Measurements from ENCODE around the gene TLE1. TPM values are rescaled to one million over a fixed set of nuclear protein-coding genes. Genes with fewer than 3 reads are reported as not detected.

TLE1 gene
- total RNA-seq, 1 donor from 2014 or later, result 32.2 TPM

DNA sequence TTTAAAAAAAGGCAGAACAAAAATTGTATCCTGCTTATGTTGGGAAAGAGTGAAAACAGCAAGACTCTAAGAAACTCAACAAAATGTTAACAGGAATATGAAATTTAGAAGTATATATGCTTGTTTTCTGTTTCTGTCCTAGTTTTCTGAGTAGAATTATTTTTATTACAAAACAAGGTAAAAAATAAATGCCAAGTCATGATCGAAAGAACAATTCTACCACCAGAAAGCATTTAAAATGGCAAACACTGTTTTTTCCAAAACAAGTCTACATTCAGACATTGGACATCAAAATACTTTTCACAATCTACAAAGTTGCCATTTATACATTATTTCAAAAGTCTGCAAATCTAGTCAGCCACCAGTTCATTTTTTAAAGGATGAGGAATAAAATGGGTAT is 102.6 kb downstream of the TLE1 start:
- DNase-seq (ENCODE audit: low spot score in 2 of 2) (no peak), FAIRE-seq (no peak)

DNA sequence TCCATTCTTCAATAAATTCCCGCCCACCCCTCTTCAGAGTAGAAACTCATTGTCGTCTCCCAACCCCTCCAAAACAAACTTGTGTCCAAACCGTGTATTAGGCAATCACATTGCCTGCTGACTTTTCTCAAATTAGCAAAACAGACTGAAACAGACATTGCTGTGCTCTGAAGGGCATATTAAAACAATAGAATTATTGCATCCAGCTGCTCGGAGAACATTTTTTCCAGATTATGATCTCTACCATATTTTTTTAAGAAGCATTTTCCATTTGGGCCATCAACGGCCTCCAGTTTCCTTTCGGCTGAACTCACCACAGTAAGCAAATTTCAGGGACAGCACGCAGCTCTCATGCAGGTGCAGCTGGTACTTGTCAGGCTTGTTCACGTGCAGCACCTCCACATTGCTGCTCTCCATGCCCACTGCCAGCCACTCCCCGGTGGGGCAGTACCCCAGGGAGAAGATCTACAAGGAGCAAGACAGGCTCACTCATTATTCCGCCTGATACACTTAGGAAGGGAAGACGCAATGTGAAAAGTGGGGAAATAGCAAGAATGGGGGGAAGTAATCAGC is 104.1 kb downstream of the TLE1 start:
- FAIRE-seq (no peak), DNase-seq (ENCODE audit: low spot score in 2 of 2) (no peak)

DNA sequence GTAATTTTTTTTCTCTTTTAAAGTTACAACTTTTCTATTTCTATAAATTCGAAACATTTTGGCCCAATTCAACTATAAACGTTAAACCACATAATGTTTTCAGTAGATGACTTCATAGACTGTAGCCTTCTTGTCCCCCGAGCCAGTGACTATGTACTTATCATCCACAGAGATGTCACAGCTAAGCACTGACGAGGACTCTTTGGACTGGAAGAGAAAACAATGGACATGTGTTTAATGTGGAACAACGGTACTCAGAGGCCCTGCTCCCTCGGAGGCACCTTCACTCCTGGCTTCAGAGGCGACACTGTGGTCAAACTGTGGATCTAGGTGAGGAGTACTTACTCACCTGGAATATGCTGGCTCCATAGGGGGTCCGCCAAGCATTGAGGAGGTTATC is 105.2 kb downstream of the TLE1 start:
- FAIRE-seq, result no peak
- DNase-seq (ENCODE audit: low spot score in 2 of 2), result no peak

DNA sequence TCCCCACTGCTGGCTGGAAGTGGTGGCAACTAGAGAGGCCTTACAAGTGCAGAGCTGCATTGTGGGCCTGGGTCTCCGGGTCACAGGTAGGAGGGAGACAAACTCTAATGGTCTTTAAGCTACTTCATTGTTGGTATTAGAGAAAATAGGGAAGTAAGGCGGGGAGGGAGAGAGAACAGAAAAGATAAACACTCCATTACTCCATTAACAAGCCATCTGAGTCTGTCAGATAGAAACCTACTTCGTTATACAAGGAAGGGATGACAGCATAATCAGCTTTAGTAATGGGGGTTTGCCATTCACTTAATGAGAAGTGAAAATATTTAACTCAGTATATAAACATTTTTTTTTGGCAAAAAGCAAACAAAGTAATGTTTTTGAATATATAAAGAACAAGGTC is 107.4 kb downstream of the TLE1 start:
- FAIRE-seq (no peak), DNase-seq (ENCODE audit: low spot score in 2 of 2) (no peak)

DNA sequence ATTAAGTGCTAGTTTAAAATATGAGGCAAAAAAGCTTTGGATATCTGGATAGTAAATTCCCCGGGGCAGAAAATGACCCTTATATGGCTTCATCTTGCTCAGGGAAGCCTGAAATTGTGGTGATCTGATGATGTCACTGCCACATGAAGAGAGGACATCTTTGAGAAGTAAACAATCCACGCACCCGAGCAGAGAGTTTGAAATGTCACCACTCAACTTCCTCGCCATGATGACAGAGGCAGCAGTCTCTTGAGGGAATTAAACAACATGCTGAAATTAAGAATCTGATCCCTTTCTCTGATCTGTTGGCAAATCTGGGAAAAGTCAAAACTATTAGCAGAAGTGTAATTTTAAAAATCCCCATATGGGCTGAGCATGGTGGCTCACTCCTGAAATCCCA is 110.0 kb downstream of the TLE1 start:
- no peak for FAIRE-seq

DNA sequence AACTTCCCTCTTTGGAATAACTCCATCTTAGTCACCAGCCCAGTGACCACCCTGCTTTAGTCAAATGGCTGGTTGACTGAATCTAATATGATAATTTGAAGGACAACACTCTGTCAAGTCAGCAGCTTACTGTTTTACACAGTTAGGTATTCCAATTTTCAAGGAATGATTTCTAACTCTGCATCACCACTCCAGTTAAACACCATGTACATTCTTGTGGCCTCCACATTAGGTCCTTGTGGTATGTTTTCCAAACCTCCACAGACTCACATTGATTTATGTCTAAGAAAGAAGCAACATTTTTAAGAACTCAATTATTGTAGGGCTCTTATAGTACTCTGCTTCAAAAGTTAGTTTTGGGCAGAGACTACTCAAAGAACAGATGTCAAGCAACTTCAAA is 110.7 kb downstream of the TLE1 start:
- FAIRE-seq (no peak), DNase-seq (ENCODE audit: low spot score in 2 of 2) (no peak)

More for the DNA sequence above, 110.0 kb downstream of the TLE1 start:
- DNase-seq (ENCODE audit: low spot score in 2 of 2), result no peak

DNA sequence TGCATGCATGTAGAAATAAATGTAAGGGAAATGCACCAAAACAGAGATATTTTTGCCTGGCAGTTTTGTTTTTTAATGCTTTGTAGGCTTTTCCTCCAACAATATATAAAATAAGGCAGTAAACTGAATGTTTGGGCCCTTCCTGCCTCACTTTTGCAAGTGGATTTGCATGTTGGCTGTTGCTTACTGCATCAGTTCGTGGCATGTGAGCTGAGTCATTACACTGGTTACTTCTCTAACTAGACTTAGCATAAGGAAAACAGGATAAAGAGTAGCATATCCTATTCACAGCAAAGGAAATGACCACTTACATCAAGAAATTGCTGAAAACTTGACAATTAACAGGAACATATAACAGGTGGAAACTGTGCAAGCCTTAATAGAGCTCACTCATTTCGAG is 113.4 kb downstream of the TLE1 start:
- DNase-seq (ENCODE audit: low spot score in 2 of 2) (no peak), FAIRE-seq (no peak)

DNA sequence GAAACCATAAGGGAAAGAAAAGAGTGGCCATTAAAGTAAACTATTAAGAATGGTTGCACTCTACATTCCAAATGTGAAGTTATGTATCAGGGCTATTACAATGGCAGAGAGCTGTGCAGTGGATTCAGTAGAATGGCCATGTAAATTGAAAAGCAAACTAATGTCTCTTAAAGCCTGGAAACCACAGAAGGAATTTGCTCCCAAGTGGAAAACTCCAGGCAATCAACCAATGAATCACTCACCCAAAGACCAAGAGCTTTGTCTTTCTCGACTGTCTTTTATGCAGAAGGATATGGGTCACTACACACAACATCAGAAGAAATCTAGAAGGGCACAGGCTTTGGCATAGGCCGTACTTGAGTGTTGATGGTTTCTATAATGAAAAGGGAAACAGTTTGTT is 114.9 kb downstream of the TLE1 start:
- FAIRE-seq (no peak), DNase-seq (ENCODE audit: low spot score in 2 of 2) (no peak)

DNA sequence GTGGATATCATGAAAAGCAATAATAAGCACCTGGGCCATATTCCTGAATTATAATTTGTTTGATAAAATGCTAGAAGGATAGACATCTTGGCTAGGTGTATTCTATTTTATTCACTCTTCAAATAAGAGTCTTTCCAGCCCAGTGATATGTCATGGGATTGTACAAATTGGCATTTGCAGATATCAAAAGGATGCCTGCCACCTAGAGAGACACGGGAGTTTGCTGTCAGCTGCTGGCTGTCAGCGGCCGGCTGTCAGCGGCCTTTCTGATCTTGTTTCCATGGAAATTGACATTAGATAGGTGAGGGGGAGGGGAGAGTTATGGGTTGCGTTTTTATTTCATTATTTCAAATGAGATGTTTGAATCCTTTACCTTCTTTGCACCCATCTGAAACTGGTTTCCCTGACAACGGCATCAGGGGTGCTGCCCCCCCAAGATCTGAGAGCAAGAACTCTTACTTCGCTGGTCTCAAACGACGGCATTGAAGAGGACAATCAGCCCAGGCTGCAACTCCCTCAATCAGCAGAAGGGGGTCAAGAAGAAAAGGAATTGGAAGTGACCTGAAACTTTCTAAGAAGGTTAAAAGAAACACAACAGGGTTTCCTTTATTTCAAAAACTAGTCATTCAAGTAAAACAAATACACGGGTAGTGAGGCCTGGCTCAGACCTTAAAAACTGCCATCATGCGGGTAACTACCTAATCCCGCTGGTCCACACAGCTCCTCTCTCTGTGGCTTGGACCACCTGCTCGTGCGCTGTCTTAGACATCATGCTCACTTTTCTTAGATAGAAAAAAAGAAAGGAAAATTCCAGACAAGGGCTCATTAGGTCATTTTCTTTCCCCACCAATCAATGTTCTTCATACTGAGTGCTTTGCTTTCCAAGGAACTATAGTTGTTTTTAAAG is 115.7 kb downstream of the TLE1 start:
- no peak for FAIRE-seq
- DNase-seq (ENCODE audit: low spot score in 2 of 2), result no peak

DNA sequence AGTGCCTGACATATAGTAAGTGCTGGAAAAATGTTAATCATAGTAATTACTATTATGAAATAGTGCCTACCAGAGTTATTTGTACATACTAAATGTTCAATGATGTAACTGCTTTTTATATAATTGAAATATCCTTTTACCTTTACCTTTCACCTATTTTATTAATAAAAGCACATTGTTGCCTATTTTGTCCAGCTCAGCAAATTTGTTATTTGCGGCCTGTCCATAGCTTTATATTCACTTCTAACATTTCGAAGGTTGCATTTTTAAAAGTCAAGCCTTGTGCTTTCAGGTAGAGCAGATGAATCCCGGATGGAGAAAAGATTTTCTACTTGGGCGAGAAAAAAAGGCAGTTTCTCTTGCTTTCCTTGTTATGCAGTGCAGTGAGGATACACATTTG is 119.3 kb downstream of the TLE1 start:
- FAIRE-seq, result no peak

DNA sequence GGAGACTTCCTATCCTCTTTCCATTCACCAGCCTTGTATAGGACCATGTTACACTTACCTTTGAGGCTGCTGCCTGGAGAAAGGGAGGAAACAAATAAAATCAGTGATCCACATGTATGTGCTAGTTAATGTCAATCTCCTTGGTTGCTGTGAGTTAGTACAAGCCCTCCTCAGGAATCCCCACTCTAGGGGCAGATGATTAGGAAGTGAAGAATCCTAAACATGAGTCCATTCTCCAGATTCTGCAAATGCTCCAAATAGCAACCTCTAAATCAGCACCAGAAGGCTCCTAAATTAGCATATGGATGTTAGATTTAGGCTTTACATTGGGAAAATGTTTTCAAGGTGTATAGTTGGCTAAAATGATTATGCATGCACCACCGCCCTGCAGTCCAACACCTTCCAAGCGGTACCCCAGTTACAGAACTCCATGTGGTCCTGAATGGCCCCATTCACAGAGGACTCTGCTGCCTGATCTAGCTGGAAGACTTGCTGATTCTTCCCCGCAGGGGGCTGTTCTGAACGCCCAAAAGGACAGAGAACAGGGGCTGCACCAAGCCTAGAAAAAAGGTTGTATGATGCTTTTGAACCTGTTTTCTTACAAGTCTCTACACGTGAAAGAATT is 123.2 kb downstream of the TLE1 start:
- DNase-seq (ENCODE audit: low spot score in 2 of 2), result no peak
- no peak for FAIRE-seq

More for the DNA sequence above, 119.3 kb downstream of the TLE1 start:
- DNase-seq (ENCODE audit: low spot score in 2 of 2), result no peak

DNA sequence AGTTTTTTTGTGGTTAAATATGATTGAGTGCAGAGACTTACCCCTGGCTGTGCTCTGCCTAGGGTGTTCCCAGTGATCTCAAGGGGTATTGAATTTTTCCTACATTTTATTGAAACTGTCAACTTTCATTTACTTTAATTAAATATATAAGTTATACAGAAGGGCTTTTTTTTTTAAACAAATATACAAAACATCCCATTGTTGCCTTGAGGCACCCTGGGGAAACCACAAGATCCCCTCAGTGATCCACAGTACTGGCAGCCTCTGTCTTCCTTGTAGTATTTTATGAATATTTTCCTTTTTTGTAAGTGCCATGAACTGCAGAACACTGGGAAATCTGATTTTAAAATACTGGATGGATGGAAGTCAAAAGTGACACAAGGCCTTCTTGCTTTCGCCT is 123.7 kb downstream of the TLE1 start:
- DNase-seq (ENCODE audit: low spot score in 2 of 2) (no peak), FAIRE-seq (no peak)

DNA sequence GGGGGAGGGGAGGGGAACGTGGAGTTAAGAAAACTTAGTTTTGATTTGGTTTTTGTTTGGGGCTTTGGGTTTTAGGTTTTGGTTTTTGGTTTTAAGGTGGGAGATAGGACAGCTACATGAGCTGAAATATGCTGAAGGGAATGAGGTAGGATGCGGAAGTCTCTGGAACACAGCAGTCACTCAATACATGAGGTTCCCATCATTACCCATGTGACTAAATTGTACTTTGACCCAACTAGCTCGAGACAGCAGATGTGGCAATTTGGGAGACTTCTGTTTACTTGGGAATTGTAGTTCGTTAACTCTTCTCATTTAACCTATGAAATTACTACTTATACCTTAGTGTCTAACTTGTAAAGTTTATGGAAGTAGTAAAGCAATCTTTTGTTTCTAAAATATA is 124.2 kb downstream of the TLE1 start:
- DNase-seq (ENCODE audit: low spot score in 2 of 2) (no peak), FAIRE-seq (no peak)

DNA sequence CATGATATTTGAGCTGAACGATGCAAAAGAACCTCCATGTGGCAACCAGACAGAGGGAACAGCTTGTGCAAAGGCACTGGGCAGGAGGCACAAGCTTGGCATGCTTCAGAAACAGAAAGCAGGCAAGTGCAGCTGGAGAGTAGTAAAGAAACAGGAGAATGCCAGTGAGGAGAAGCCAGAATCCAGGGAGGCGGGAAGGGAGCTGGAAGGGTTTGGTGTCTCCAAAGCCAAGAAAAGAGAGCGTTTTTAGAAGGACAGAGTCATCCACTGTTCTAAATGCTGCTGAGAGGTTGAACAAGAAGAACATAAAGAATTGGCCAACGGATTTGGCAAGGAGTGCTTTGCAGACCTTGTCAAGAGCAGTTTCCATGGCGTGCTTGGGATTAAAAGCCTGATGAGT is 124.7 kb downstream of the TLE1 start:
- DNase-seq (ENCODE audit: low spot score in 2 of 2), result no peak
- FAIRE-seq, result no peak

DNA sequence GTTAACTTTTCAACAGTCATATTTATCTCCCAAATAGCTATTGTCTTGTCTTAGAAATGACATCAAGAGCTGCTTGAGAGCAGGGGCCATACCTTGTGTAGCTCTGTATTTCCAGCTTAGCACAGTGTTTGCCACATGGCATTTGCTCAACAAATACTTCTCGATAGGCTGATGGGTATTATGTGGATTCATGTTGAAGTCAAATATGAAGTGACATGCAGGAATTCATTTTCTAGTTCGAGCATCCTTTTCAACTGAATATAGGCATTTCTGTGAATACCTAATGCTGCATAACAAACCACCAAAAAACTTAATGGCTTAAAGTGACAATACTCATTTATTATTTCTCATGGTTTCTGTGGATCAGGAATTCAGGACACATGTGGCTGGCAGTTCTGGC is 125.6 kb downstream of the TLE1 start:
- no peak for FAIRE-seq
- DNase-seq (ENCODE audit: low spot score in 2 of 2), result no peak

DNA sequence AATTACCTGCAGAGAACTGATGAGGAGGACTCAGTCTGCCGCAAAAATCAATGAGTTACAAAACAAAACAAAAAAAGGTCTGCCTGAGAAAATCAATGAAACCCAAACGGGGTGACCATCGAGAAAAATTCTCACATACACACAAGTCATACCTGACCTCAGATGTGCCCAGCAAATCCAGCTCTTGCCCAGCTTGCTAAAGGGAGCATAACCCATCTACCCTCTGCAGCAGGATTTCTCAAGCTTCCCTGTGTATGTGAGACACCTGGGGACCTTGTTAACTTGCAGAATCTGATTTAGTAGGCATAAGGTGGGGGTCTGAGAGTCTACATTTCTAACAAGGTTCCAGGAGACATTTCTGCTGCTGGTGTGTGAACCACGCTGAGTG is 126.3 kb downstream of the TLE1 start:
- no peak for DNase-seq (ENCODE audit: low spot score in 2 of 2)
- FAIRE-seq, result no peak

DNA sequence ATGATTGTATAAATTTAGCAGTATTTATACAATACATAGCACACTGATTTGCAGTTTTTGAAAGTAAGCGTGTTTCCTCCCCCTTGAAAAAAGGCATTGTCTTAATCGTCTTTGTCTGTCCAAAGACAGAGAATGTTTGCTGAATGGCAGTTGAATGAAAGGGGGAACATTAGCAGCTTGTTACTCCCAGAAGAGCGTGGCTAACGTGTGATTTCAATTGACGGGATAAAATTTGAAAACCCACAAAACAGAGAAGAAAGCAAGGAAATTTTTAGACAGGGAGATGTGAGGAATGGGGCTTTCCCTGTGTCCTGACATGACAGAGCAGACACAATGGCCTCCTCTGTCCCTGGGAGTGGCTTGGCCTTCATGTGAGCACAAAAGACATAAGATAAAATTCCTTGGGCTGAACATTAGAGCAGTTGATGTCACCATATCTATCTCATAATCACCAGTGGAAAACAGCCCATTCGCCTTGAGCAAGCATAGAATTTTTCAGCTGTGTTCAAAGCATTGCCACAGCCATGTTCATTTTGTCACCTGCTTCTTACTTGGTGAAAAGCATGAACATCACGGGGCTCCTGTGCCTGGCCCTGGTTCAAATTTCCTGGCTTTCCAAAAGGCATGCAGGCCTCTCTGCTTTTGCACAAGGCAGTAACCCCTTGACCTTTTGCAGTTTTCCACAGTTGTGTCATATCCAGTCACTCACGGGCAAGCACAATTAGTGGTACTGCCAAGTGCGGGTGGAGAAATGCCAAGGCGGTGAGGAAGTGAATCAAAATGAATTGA is 126.9 kb downstream of the TLE1 start:
- no peak for DNase-seq (ENCODE audit: low spot score in 2 of 2)
- no peak for FAIRE-seq

DNA sequence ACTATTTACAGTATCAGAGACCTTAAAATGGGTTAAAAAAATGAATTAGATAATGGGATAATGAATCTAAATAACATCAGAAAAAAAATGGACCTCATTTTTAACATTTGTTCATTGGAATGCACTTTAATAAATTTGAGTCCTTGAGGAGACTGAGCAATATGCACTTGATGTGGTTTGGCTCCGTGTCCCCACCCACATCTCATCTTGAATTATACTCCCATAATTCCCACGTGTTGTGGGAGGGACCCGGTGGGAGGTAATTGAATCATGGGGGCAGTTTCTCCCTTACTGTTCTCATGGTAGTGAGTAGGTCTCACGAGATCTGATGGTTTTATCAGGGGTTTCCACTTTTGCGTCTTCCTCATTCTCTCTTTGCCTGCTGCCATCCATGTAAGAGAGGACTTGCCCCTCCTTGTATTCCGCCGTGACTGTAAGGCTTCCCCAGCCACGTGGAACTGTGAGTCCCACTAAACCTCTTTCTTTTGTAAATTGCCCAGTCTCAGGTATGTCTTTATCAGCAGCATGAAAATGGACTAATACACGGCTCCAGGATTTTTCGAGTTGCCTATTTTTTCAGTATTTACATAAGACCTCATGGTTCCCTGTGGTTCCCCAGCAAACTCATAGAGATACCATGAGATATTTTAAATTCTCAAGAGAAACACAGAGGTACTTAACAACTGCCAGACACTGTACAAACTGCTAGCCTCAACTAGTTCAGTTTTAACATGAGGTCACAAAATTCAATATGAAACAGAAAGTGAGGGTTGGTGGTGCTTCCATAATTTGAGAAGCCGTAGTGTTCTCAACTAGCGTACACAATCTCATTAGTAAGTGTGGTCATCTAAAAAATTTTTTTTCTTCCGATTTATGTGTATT is 128.3 kb downstream of the TLE1 start:
- no peak for DNase-seq (ENCODE audit: low spot score in 2 of 2)

DNA sequence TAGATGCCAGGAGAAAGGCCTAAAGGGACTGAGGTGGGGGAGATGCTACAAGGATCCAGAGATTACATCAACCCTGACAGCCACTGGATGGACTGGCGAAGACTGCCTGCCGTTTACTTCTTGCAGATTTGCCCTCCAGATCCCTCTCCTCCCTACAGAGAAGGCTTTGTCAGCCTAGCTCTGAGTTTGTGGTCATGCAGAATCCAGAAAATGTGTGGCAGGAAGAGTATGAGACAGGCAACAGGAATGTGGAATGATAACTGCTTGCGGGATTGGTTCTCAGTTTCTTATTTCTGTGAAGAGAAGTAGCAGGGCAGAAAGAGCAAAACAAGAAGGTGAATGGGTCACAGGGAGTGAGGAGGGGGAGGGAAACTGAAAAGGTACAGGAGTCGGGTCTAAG is 129.6 kb downstream of the TLE1 start:
- FAIRE-seq (no peak), DNase-seq (ENCODE audit: low spot score in 2 of 2) (no peak)

More for the DNA sequence above, 128.3 kb downstream of the TLE1 start:
- no peak for FAIRE-seq

DNA sequence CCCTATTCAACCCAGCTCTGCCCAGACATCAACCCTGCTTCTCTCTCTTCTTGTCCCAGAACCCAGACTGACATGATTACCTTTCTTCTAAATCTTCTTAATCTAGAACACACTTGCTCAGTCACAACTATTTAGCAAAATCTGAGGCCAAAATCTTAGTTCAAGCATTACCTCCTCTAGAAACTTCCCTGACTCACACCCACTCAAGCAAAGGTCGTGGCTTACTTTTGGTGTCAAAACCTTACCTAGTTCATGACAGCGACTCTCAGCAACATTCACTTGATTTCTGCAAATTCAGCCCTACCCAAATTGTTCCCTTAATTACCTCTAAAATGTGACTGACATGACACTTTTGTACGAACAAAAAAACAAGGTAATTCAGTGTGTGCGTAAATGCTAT is 130.2 kb downstream of the TLE1 start:
- FAIRE-seq (no peak), DNase-seq (ENCODE audit: low spot score in 2 of 2) (no peak)

Measured in frontal cortex (tissue), 4 donors.